BE2C (cell line): Measurements from ENCODE around the gene TJP3.

Source experiments
- DNase-seq: peaks from one replicate; pipeline ENCODE4 v3.0.0-alpha.2; 2020
- H3K27me3 ChIP-seq: fragments of 250-450 bp; sonication (Bioruptor Pico); 2 replicates; pipeline ENCODE4 v1.5.1; 2020; ENCODE audit warnings: mild to moderate bottlenecking
- H3K36me3 ChIP-seq: fragments of 250-450 bp; sonication (Bioruptor Pico); 2 replicates; pipeline ENCODE4 v1.5.1; 2020; ENCODE audit warnings: mild to moderate bottlenecking
- H3K4me1 ChIP-seq: fragments of 250-450 bp; sonication (Bioruptor Pico); 2 replicates; pipeline ENCODE4 v1.5.1; 2020
- H3K4me3 ChIP-seq: 2 replicates; pipeline ENCODE4 v1.5.1; 2011; ENCODE audit warnings: low read depth, low read length
- H3K9me3 ChIP-seq: fragments of 250-450 bp; sonication (Bioruptor Pico); 2 replicates; pipeline ENCODE4 v1.5.1; 2020
- CTCF ChIP-seq: IDR thresholded peaks from 2 replicates; pipeline ENCODE4 v1.5.1; 2012; ENCODE audit warnings: mild to moderate bottlenecking, low read depth, low read length

TJP3 gene

DNA sequence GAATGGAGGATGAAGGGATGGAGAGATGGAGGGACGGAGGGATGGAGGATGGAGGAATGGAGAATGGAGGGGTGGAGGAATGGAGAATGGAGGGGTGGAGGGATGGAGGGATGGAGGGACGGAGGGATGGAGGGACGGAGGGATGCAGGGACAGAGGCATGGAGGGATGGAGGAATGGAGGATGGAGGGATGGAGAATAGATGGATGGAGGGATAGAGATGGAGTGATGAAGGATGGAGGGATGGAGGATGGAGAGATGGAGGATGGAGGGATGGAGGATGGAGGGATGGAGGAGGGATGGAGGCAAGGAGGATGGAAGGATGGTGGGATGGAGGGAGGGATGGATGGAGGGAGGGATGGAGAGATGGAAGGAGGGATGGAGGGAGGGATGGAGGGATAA is 30.0 kb upstream of the TJP3 start:
- Histone ChIP-seq H3K4me3 (no peak overlapping the region), H3K36me3 (no peaks in the 10 kb centered on the region)

DNA sequence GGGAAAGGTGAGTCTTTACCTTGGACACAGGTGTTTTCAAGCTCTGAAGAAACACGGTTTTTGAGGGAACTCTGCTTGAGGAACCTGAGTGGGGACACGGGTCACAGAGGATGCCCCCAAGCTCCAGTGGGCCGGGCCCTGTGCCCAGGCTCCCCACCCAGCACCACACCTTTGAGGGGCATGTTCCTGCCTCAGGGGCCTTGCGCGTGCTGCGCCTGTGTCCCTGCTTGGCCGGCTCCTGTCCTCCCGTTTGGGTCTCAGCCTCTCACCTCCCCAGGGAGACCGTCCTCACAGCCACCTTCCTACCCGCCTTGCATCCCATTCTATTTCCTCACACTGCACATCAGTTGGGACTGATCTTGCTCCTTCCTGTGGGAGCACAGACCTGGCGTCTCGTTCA is 29.0 kb upstream of the TJP3 start:
- no peak for TF ChIP-seq CTCF
- DNase-seq, result no peak
- Histone ChIP-seq H3K36me3 (no peaks in the 10 kb centered on the region), H3K4me1 (no peaks in the 10 kb centered on the region), H3K4me3 (no peak overlapping the region), H3K27me3 (no peaks in the 10 kb centered on the region), H3K9me3 (no peaks in the 10 kb centered on the region)

More for the DNA sequence above, 30.0 kb upstream of the TJP3 start:
- TF ChIP-seq CTCF, result no peak
- Histone ChIP-seq H3K9me3 (no peaks in the 10 kb centered on the region), H3K4me1 (no peaks in the 10 kb centered on the region), H3K27me3 (no peaks in the 10 kb centered on the region)
- DNase-seq, result no peak

DNA sequence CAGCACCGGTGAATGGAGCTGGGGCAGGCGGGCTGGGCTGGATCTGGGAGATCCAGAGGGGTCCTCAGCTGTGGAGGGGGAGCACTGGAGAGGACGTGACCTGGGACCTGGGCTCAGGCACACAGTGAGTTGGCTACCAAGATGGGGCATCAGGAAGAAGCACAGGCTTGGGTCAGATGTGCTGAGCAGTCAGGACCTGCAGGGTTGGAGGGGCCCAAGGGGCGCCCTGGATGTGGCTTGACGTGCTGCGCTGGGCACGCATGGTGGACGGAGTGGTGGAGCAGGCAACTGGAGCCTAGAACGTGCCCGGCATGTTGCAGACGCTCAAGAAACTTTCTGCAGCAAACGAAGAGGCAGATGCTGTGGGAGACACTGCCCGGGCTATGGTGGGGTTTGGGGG is 28.6 kb upstream of the TJP3 start:
- H3K36me3 ChIP-seq, result no peaks in the 10 kb centered on the region
- no peaks in the 10 kb centered on the region for H3K4me1 ChIP-seq
- H3K27me3 ChIP-seq, result no peaks in the 10 kb centered on the region
- H3K4me3 ChIP-seq, result no peak overlapping the region
- TF ChIP-seq CTCF, result no peak
- 0 out of 2 replicates have a peak, but pooled peaks cover 2% of the 10 kb centered on the region for H3K9me3 ChIP-seq
- DNase-seq, result no peak

DNA sequence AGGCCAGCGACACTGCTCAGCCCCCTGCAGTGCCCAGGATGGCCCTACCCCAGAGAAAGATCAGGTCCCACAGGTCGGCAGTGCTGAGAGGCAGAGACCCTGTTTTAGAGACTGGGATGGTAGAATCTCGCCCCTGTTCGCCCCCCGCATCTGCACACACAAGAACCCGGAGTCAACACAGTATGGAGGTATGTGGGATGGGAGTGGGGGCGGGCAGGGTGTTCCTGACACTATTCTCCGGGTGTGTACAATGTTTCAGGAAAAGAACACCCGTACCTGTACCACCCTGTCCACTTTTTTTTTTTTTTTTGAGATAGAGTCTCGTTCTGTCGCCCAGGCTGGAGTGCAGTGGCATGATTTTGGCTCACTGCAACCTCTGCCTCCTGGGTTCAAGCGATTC is 27.2 kb upstream of the TJP3 start:
- no peak for DNase-seq
- Histone ChIP-seq H3K27me3 (no peaks in the 10 kb centered on the region), H3K4me1 (no peaks in the 10 kb centered on the region), H3K4me3 (no peak overlapping the region), H3K9me3 (0 out of 2 replicates have a peak, but pooled peaks cover 2% of the 10 kb centered on the region), H3K36me3 (no peaks in the 10 kb centered on the region)
- no peak for TF ChIP-seq CTCF

- no peak for TF ChIP-seq CTCF
- no peaks in the 10 kb centered on the region for H3K27me3 ChIP-seq
These were observed 25.9 kb upstream of the TJP3 start for GRCh38 chr19:3682286-3682685.

DNA sequence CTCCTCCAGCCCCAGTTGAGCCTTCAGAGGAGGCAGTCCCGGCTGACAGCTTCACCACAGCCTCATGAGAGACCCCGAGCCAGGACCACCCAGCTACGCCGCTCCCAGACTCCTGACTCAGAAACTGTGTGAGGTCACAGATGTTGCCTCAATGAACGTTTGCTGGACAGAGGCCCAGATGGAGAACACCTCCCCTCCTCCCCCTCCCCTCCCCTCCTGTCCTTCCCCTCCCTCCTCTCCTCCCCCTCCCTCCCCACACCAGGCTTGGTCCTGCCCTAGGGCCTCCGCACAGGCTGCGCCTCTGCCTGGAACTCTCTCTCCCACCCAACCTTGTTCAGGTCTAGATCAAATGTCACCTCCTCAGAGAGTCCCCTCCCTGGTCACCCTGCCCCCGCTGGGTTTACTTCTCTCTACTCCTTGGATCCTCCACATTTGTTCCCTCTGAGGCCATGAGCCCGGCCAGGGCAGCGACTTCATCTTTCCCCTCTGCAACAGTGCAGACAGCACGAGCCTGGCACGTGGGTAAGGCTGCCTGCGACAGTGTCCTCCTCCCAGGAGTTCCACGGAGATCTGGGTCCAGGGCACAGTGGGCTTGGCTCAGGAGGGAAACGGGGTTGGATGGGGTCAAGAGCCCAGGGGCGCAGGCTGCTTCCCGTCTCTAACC is 25.3 kb upstream of the TJP3 start:
- Histone ChIP-seq H3K4me1 (no peaks in the 10 kb centered on the region), H3K36me3 (no peaks in the 10 kb centered on the region), H3K4me3 (no peak overlapping the region), H3K27me3 (no peaks in the 10 kb centered on the region), H3K9me3 (0 out of 2 replicates have a peak, but pooled peaks cover 2% of the 10 kb centered on the region)
- TF ChIP-seq CTCF, result no peak
- no peak for DNase-seq

More at GRCh38 chr19:3682286-3682685, 25.9 kb upstream of the TJP3 start:
- Histone ChIP-seq H3K4me3 (no peak overlapping the region), H3K9me3 (0 out of 2 replicates have a peak, but pooled peaks cover 2% of the 10 kb centered on the region), H3K4me1 (no peaks in the 10 kb centered on the region), H3K36me3 (no peaks in the 10 kb centered on the region)
- DNase-seq, result no peak
